DMS53 treated with DMSO at 0.1 percent for 48 hours (cell line): ENCODE data around the gene GGT5.
"Not testable (repeated sequence)": the region's sequence is repeated elsewhere in the genome, so short reads cannot be mapped to it uniquely, and the experiment has no call there.

Experiments
- DNase-seq: peaks from one replicate; lab custom pipeline; 2025; ENCODE audit not compliant: unreplicated experiment; lab: John Stamatoyannopoulos, UW

GGT5 gene

GRCh38 chr22:24185001-24185500, 59.8 kb downstream of the GGT5 start:
- DNase-seq = no peak

GRCh38 chr22:24184057-24184798, 60.7 kb downstream of the GGT5 start:
- no peak for DNase-seq

GRCh38 chr22:24183321-24184031, 61.4 kb downstream of the GGT5 start:
- DNase-seq = no peak

- not testable (repeated sequence) for DNase-seq
Measured at GRCh38 chr22:24182900-24183246, 62.0 kb downstream of the GGT5 start.

GRCh38 chr22:24181996-24182899, 62.6 kb downstream of the GGT5 start:
- DNase-seq = no peak

GRCh38 chr22:24181088-24181995, 63.5 kb downstream of the GGT5 start, which contains the start of gene SUSD2:
SUSD2 (plus strand) TSS chr22:24181487; CDS start chr22:24181520, 33 bp downstream.
- no peak for DNase-seq

- no peak for DNase-seq
Measured at GRCh38 chr22:24180316-24181087, 64.4 kb downstream of the GGT5 start.

- no peak for DNase-seq
Measured at GRCh38 chr22:24179478-24180210, 65.2 kb downstream of the GGT5 start.

- DNase-seq = no peak
Measured at GRCh38 chr22:24178502-24179440, 66.1 kb downstream of the GGT5 start.

GRCh38 chr22:24178021-24178431, 66.9 kb downstream of the GGT5 start:
- DNase-seq = no peak

GRCh38 chr22:24177456-24177855, 67.4 kb downstream of the GGT5 start:
- no peak for DNase-seq

GRCh38 chr22:24177045-24177444, 67.8 kb downstream of the GGT5 start:
- no peak for DNase-seq

- no peak for DNase-seq
Measured at GRCh38 chr22:24176630-24177029, 68.3 kb downstream of the GGT5 start.

- DNase-seq = no peak
Measured at GRCh38 chr22:24176040-24176439, 68.8 kb downstream of the GGT5 start.

GRCh38 chr22:24175160-24175808, 69.6 kb downstream of the GGT5 start:
- peak; percentile 6 for DNase-seq

GRCh38 chr22:24171822-24172221, 73.1 kb downstream of the GGT5 start:
- DNase-seq = no peak

GRCh38 chr22:24170632-24171031, 74.2 kb downstream of the GGT5 start:
- DNase-seq = no peak
